GM13976 (cell line): ENCODE data around the gene TBC1D19.

Experiments used
- DNase-seq: peaks from one replicate; pipeline ENCODE4 v3.0.0; 2012; ENCODE audit warnings: low spot score
- in situ Hi-C: fragments of 300-500 bp; cut with MboI; formaldehyde crosslinking; loops from one replicate; pipeline ENCODE4 v1.12.0; 2022; ENCODE audit warnings: low sequenced_read_pairs, mixed read lengths, inconsistent platforms; ENCODE audit not compliant: unreplicated experiment
- TF ChIP-seq, protein P1 (sequence below): IDR thresholded peaks from 2 replicates; pipeline ENCODE4 v1.5.1; 2012; ENCODE audit warnings: borderline replicate concordance, mild to moderate bottlenecking; ENCODE audit not compliant: insufficient read depth; ENCODE audit errors: extremely low read depth, missing control alignments, control extremely low read depth

TBC1D19 gene

DNA sequence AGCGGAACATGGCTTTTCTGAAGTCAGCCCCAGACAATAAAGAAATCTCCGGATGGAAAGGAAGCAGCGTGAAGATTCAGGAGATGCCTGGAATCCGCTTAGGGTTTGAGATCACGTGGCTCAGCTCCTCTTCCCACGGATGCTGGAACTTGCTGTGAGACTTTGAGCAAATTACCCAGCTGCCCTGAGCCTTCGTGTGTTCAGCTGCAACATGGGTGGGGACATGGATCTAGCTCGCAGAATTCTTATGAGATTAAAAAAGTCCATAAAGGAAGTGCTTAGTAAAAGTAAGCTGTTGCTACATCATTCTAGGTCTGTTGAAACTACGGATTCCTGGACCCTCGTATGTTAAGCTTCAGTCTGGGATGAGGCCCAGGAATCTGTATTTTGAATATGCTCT is 221.0 kb downstream of the TBC1D19 start:
- in situ Hi-C loops: no loop called here
- no peak for DNase-seq
- TF ChIP-seq, protein P1, sequence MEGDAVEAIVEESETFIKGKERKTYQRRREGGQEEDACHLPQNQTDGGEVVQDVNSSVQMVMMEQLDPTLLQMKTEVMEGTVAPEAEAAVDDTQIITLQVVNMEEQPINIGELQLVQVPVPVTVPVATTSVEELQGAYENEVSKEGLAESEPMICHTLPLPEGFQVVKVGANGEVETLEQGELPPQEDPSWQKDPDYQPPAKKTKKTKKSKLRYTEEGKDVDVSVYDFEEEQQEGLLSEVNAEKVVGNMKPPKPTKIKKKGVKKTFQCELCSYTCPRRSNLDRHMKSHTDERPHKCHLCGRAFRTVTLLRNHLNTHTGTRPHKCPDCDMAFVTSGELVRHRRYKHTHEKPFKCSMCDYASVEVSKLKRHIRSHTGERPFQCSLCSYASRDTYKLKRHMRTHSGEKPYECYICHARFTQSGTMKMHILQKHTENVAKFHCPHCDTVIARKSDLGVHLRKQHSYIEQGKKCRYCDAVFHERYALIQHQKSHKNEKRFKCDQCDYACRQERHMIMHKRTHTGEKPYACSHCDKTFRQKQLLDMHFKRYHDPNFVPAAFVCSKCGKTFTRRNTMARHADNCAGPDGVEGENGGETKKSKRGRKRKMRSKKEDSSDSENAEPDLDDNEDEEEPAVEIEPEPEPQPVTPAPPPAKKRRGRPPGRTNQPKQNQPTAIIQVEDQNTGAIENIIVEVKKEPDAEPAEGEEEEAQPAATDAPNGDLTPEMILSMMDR: no peak
